Right atrium auricular region (tissue), 2 donors: ENCODE data around the gene KRTAP19-8. TPM values are rescaled to one million over a fixed set of nuclear protein-coding genes. Genes with fewer than 3 reads are reported as not detected.

ENCODE experiments used
- DNase-seq: peaks from one replicate; pipeline ENCODE4 v3.0.0-alpha.2; 2019; ENCODE audit warnings: low spot score
- H3K27ac ChIP-seq, 2 donors: fragments of 200-600 bp; sonication (generic); 1 replicate in 1 of 2; 2 replicates in 1 of 2; pipeline ENCODE4 v1.5.1; 2016 to 2019
- H3K27me3 ChIP-seq, 2 donors: fragments of 200-600 bp; sonication (generic); one replicate each; pipeline versions ENCODE4 v1.5.1 to v1.6.0; 2017 to 2019
- H3K36me3 ChIP-seq: fragments of 200-600 bp; sonication (generic); one replicate; pipeline ENCODE4 v1.5.1; 2016
- H3K4me1 ChIP-seq, 2 donors: fragments of 200-600 bp; sonication (generic); one replicate each; pipeline versions ENCODE4 v1.5.1 to v1.6.0; 2017 to 2019
- H3K4me3 ChIP-seq, 2 donors: fragments of 200-600 bp; sonication (generic); 1 replicate in 1 of 2; 2 replicates in 1 of 2; pipeline ENCODE4 v1.5.1; 2017 to 2019; ENCODE audit warnings: mild to moderate bottlenecking in 1 of 2, moderate library complexity in 1 of 2
- H3K9me3 ChIP-seq, 2 donors: fragments of 200-600 bp; sonication (generic); one replicate each; pipeline ENCODE4 v1.5.1; 2019
- total RNA-seq, 2 donors: library from RNA; depleted of rRNA; stranded (reverse); fragments of >200 nt; gene quantifications; one replicate each; pipeline ENCODE4 v1.1.0, GENCODE V29; 2016
- TF ChIP-seq, protein P1 (sequence below), 2 donors: fragments of 200-600 bp; sonication (generic); IDR thresholded peaks; one replicate each; pipeline ENCODE4 v1.5.1; 2019; ENCODE audit warnings: antibody characterized with exemption in 2 of 2

Gene KRTAP19-8
- total RNA-seq, 2 donors from 2014 or later = not detected

GRCh38 chr21:31023680-31024079, 14.6 kb downstream of the KRTAP19-8 start:
- TF ChIP-seq, protein P1, sequence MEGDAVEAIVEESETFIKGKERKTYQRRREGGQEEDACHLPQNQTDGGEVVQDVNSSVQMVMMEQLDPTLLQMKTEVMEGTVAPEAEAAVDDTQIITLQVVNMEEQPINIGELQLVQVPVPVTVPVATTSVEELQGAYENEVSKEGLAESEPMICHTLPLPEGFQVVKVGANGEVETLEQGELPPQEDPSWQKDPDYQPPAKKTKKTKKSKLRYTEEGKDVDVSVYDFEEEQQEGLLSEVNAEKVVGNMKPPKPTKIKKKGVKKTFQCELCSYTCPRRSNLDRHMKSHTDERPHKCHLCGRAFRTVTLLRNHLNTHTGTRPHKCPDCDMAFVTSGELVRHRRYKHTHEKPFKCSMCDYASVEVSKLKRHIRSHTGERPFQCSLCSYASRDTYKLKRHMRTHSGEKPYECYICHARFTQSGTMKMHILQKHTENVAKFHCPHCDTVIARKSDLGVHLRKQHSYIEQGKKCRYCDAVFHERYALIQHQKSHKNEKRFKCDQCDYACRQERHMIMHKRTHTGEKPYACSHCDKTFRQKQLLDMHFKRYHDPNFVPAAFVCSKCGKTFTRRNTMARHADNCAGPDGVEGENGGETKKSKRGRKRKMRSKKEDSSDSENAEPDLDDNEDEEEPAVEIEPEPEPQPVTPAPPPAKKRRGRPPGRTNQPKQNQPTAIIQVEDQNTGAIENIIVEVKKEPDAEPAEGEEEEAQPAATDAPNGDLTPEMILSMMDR (IDR thresholded peaks at IDR 0.05) = no peak
- Histone ChIP-seq H3K36me3 (no peaks in the 10 kb centered on the region), H3K4me3 (no peak overlapping the region), H3K27me3 (no peaks in the 10 kb centered on the region), H3K9me3 (no peaks in the 10 kb centered on the region), H3K4me1 (no peaks in the 10 kb centered on the region), H3K27ac (no peak overlapping the region)
- no peak for DNase-seq

DNA sequence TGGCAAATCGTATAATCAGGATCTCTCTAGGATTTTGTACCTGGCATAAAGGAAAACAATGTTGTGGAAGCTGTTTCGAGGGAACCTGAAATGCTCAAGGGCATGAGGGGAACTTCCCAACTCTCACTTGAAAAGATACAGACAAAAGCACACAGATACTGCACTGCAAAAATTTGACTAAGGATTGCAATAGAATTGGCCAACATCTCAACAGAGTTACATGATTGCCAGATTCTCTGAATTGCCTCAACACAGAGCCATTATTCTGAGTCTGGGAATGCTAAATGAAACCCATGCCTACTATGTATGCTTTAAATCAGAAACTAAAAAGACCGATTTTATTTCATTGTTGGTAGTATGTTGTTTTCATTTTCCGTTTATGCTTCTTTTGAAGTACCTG, 16.0 kb downstream of the KRTAP19-8 start:
- Histone ChIP-seq H3K4me1 (no peaks in the 10 kb centered on the region), H3K27ac (no peak overlapping the region), H3K4me3 (no peak overlapping the region), H3K9me3 (no peaks in the 10 kb centered on the region), H3K27me3 (no peaks in the 10 kb centered on the region), H3K36me3 (no peaks in the 10 kb centered on the region)
- TF ChIP-seq, protein P1 (IDR thresholded peaks at IDR 0.05) = no peak
- no peak for DNase-seq

GRCh38 chr21:31018232-31018631, 20.0 kb downstream of the KRTAP19-8 start:
- H3K4me3 ChIP-seq = no peak overlapping the region
- H3K36me3 ChIP-seq = no peaks in the 10 kb centered on the region
- H3K27me3 ChIP-seq = no peaks in the 10 kb centered on the region
- no peaks in the 10 kb centered on the region for H3K4me1 ChIP-seq
- H3K9me3 ChIP-seq = no peaks in the 10 kb centered on the region
- TF ChIP-seq, protein P1 (IDR thresholded peaks at IDR 0.05) = no peak
- DNase-seq = no peak
- no peak overlapping the region for H3K27ac ChIP-seq

DNA sequence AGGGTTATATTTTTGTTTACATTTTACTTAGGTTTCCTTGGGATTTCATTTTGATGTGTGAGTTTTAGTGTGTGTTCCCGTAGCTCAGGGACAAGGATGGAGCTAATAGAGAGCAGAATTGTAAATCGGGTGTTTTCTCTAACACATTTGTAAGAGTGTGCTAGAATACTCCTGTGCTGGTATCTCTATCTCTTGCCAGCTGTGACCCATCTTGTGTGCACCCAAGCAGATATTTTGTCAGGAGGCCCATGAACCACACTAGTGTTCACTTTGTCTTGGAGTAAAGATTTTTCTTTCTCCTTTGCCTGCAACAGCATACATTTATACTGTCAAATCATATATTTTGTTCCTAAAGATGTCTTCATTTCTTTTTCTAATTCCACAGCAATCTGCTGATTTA, 23.4 kb downstream of the KRTAP19-8 start:
- TF ChIP-seq, protein P1 (IDR thresholded peaks at IDR 0.05) = no peak
- no peaks in the 10 kb centered on the region for H3K27me3 ChIP-seq
- H3K4me3 ChIP-seq = no peak overlapping the region
- H3K36me3 ChIP-seq = no peaks in the 10 kb centered on the region
- no peak overlapping the region for H3K27ac ChIP-seq
- H3K4me1 ChIP-seq = no peaks in the 10 kb centered on the region
- DNase-seq = no peak
- no peaks in the 10 kb centered on the region for H3K9me3 ChIP-seq

- no peak for DNase-seq
- H3K9me3 ChIP-seq = no peaks in the 10 kb centered on the region
- no peaks in the 10 kb centered on the region for H3K27me3 ChIP-seq
- TF ChIP-seq, protein P1 (IDR thresholded peaks at IDR 0.05) = no peak
- no peak overlapping the region for H3K4me3 ChIP-seq
- H3K4me1 ChIP-seq = no peaks in the 10 kb centered on the region
- no peaks in the 10 kb centered on the region for H3K36me3 ChIP-seq
- no peak overlapping the region for H3K27ac ChIP-seq
These were observed 25.9 kb downstream of the KRTAP19-8 start for GRCh38 chr21:31012133-31013089.
